ENCODE measurements around the gene D2HGDH. TPM values are rescaled to one million over a fixed set of nuclear protein-coding genes. Genes with fewer than 3 reads are reported as not detected.

D2HGDH gene
- total RNA-seq, 1 experiment from 2014 or later: 10.0 TPM

DNA sequence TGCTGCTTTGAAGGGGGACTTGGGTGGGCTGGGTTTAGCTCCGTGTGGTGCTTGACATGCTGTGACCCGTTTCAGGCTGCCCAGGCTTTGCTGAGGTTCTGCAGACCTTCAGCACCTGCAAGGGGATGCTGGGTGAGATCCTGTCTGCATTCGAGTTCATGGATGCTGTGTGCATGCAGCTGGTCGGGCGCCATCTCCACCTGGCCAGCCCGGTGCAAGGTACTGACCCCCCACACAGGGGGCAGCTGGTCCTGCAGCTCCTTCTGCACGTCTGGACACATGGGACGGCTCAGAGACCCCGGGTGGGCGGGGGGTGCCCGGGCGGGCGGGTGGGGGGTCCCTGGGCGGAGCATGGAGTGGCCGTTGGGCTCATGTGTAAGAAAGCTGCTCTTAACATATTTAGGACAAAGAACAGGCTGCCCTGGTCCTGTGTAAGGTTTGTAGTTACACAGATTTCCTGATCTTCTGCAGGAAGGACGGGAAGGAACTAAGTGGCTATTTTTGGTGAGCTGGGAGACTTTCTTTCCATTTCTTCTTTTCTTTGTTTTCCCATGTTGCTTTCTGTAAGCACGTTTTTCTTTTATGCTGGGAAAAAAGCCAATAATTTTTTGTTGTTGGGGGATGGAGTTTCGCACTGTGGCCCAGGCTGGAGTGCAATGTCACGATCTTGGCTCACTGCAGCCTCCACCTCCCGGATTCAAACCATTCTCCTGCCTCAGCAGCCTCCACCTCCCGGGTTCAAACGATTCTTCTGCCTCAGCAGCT lies 15.8 kb downstream of the D2HGDH start:
- no peak overlapping the region for H2BK5ac ChIP-seq (ENCODE audit: insufficient read length, low read length)

More for the DNA sequence above, 15.8 kb downstream of the D2HGDH start:
- no peak overlapping the region for H2BK20ac ChIP-seq (ENCODE audit: low read depth, low read length, poor library complexity, severe bottlenecking)
- peak; percentile 16 for DNase-seq
- peaks cover 19 to 45% (median 43%) of the 10 kb centered on the region in 3 experiments; a peak in 6 of 7 replicates for H3K36me3 Mint-ChIP-seq (ENCODE audit: insufficient read depth in 1 of 3, low read depth in 3 of 3)
- no peaks in the 10 kb centered on the region for H3K9me3 ChIP-seq (ENCODE audit: control insufficient read depth, low read depth, low read length)
- no peak overlapping the region for H2BK12ac ChIP-seq (ENCODE audit: insufficient read length, low read depth, low read length)
- no peak overlapping the region for H4K91ac ChIP-seq (ENCODE audit: insufficient read length, low read depth, low read length)
- TF ChIP-seq, protein P1, sequence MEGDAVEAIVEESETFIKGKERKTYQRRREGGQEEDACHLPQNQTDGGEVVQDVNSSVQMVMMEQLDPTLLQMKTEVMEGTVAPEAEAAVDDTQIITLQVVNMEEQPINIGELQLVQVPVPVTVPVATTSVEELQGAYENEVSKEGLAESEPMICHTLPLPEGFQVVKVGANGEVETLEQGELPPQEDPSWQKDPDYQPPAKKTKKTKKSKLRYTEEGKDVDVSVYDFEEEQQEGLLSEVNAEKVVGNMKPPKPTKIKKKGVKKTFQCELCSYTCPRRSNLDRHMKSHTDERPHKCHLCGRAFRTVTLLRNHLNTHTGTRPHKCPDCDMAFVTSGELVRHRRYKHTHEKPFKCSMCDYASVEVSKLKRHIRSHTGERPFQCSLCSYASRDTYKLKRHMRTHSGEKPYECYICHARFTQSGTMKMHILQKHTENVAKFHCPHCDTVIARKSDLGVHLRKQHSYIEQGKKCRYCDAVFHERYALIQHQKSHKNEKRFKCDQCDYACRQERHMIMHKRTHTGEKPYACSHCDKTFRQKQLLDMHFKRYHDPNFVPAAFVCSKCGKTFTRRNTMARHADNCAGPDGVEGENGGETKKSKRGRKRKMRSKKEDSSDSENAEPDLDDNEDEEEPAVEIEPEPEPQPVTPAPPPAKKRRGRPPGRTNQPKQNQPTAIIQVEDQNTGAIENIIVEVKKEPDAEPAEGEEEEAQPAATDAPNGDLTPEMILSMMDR (conservative IDR thresholded peaks at IDR 0.05): no peak
- no CpG with 5 or more reads among the region's 22 CpGs for WGBS (ENCODE audit: extremely low coverage, insufficient read length, low lambda C conversion rate)
- H3T11ph ChIP-seq (ENCODE audit: low read length): no peak overlapping the region
- no peak overlapping the region for H3K27ac ChIP-seq (ENCODE audit: insufficient read length, low read depth, low read length)
- no peaks in the 10 kb centered on the region for H3K27me3 ChIP-seq (ENCODE audit: insufficient read depth, low read length)
- H3K27ac Mint-ChIP-seq: no peak overlapping the region
- no peaks in the 10 kb centered on the region for H3K27me3 Mint-ChIP-seq (ENCODE audit: low read depth)
- H3K23ac ChIP-seq (ENCODE audit: insufficient read length, low read depth, low read length): no peak overlapping the region
- H2BK120ac ChIP-seq (ENCODE audit: low read depth, low read length, poor library complexity, severe bottlenecking): no peak overlapping the region
- H3K79me1 ChIP-seq (ENCODE audit: insufficient read depth, low read depth, low read length, poor library complexity, severe bottlenecking): no peaks in the 10 kb centered on the region
- no peaks in the 10 kb centered on the region for H4K20me1 ChIP-seq (ENCODE audit: control insufficient read depth, insufficient read depth, insufficient read length)
- H2BK15ac ChIP-seq (ENCODE audit: low read depth, low read length): no peak overlapping the region
- H3K79me2 ChIP-seq (ENCODE audit: insufficient read depth, low read length): no peaks in the 10 kb centered on the region
- H3K56ac ChIP-seq (ENCODE audit: insufficient read length, low read depth, low read length): no peak overlapping the region
- no peak overlapping the region for H3K9ac ChIP-seq (ENCODE audit: extremely low read depth, insufficient read length, low read length)
- H2AK5ac ChIP-seq (ENCODE audit: insufficient read length, low read length): no peak overlapping the region
- no peaks in the 10 kb centered on the region for H3K4me1 ChIP-seq (ENCODE audit: insufficient read depth, low read length)
- no peaks in the 10 kb centered on the region for H3K23me2 ChIP-seq (ENCODE audit: insufficient read length, low read depth, low read length, poor library complexity, severe bottlenecking)
- H3K9me3 Mint-ChIP-seq: no peaks in the 10 kb centered on the region; a peak in 2 of 5 replicates
- no peak overlapping the region for H3K4ac ChIP-seq (ENCODE audit: low read depth, low read length)
- no peak overlapping the region for H2AFZ ChIP-seq (ENCODE audit: low read length)
- H3K18ac ChIP-seq (ENCODE audit: insufficient read length, low read depth, low read length): no peak overlapping the region
- no peak overlapping the region for H3K14ac ChIP-seq (ENCODE audit: insufficient read depth, low read length)
- no peak overlapping the region for H4K8ac ChIP-seq (replicated peaks; ENCODE audit: insufficient read length, low read depth, low read length)
- no peak overlapping the region for H3K4me2 ChIP-seq (ENCODE audit: insufficient read depth, insufficient read length, low read length)
- no peaks in the 10 kb centered on the region for H3K4me1 Mint-ChIP-seq
- H4K5ac ChIP-seq (ENCODE audit: insufficient read length, low read depth, low read length): no peak overlapping the region
- no peak overlapping the region for H3K4me3 Mint-ChIP-seq
